Measurements from ENCODE around the gene SPTLC2.
A peak's percentile ranks its signal among the peaks of the same experiment; 100 is the strongest.

SPTLC2 gene

DNA sequence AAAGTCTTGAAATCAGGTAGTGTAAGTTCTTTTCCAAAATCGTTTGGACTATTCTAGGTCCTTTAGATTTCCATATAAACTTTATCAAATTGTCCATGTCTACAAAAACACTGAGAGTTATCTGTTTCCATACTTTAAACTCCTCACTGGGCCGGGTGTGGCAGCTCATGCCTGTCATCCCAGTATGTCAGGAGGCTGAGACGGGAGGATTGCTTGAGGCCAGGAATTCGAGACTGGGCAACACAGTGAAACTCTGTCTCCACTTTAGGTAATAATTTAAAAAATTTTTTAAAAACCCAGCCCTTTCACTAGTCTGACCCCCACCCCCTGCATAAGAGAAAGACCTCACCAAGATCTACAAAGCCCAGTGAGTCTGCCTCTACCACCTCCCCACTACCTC is 111.4 kb downstream of the SPTLC2 start:
- no peak for DNase-seq (ENCODE audit: low read depth)

GRCh38 chr14:77503138-77503537 is 113.3 kb downstream of the SPTLC2 start:
- no peak for DNase-seq (ENCODE audit: low read depth)

DNA sequence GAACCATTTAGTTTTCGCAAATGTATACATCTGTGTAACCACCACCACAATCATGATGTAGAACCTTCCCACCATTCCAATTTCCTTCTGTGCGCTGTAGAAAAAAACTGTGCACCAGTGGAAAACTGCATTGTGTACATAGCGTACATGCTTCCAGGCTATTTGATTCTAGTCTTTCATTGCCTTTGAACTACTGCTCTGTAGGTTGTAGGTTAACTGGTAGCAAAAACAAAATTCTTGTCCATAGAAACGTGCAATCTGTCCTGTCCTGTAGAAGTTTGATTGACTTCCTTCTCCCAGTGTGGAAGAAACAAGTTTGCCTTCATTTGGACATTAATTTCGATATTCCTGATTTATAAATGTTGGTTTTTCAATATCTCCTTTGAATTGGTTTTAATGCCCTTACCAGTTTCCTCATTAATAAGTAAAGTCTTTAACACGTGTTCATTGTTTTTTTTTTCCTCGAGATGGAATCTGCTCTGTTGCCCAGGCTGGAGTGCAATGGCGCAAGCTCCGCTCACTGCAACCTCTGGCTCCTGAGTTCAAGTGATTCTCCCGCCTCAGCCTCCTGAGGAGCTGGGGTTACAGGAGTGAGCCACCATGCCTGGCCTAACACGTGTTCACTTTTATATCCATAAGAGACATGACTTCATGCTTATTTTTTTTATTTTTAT is 114.2 kb downstream of the SPTLC2 start:
- no peak for DNase-seq (ENCODE audit: low read depth)

GRCh38 chr14:77498984-77499527 is 117.4 kb downstream of the SPTLC2 start:
- no peak for DNase-seq (ENCODE audit: low read depth)

- peak; percentile 32 for DNase-seq (ENCODE audit: low read depth)
These were observed 118.1 kb downstream of the SPTLC2 start, which contains the start of gene ISM2 for GRCh38 chr14:77498120-77498979. TSS of gene ISM2 (minus strand) at chr14:77498816. CDS start at chr14:77498793, 23 bp downstream.

DNA sequence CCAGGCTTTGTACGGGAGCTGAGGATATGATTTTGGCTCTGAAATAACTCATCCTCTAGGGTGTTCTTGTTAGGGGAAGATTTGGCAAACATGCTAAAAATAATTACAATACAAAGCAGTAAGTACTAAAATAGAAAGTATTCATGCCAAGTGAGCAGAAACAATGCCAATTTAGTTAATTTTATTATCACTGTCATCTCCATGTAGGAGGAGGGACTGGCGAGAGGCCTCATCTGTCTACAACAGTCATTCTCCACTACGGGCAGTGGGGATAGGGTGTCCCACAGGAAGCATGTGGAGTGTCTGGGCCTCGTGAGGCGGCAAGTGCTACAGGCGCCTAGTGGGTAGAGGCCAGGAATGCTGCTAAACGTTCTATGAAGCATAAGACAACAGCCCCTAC is 121.1 kb downstream of the SPTLC2 start:
- DNase-seq (ENCODE audit: low read depth) = no peak

DNA sequence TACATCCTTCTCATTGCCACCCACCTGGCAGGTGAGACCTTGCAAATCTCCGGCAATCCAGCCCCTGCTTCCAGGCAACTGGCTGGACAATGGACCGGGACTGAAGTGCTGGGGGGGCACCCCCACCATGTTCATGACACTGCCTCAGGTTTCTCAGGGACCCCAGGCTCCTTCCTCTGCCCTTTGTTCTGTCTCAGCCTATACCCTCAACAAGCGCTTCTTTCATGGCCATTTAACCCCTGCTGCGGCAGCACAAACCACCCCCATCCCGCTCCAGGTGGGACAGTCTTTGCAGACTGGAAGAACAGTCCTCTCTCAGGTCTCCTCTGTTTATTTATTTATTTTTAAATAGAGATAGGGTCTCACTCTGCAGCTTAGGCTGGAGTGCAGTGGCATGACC is 125.4 kb downstream of the SPTLC2 start:
- DNase-seq (ENCODE audit: low read depth) = no peak

- DNase-seq (ENCODE audit: low read depth) = no peak
These were observed 126.0 kb downstream of the SPTLC2 start for GRCh38 chr14:77490347-77490986.

DNA sequence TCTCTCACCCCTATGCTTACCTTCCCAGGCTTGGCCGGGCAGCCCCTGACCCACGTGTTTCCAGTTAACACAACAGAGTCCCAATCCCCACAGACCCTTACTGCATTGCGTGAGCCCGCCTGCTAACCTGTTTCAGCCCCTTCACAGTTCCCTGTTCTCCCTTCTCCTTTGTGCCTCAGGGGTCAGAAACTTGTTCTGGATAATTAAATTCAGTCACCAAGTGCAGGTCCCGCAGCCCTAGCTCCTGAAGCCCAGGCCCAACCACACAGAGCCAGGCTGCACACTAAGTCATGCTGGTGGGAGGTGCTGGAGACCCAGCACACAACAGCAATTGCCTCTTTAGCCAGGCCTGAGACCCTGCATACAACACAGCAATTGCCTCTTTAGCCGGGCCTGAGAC is 127.4 kb downstream of the SPTLC2 start:
- no peak for DNase-seq (ENCODE audit: low read depth)

GRCh38 chr14:77488558-77488957 is 127.9 kb downstream of the SPTLC2 start:
- no peak for DNase-seq (ENCODE audit: low read depth)

GRCh38 chr14:77485901-77486678 is 130.3 kb downstream of the SPTLC2 start:
- DNase-seq (ENCODE audit: low read depth) = peak; percentile 72

GRCh38 chr14:77485256-77485655 is 131.2 kb downstream of the SPTLC2 start:
- DNase-seq (ENCODE audit: low read depth) = no peak

DNA sequence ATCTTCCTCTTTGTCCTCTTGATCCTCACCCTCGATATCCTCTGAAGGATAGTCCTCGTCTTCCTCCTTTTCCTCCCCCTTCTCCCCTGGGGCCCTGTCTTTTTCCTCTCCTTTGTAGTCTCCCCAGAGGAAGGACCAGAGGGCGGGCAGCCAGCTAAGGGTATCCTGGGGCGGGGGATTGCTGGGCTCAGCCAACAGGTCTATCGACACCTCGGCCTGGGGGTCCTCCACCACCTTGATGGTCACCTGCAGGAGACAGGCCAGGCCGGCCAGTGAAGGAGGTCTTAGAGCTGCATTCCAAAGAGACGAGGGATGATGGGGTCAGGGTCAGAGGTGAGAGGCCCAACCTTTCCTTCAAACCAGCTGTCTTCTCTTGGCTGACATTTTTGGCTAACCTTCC is 134.0 kb downstream of the SPTLC2 start:
- no peak for DNase-seq (ENCODE audit: low read depth)

GRCh38 chr14:77478796-77479195 is 137.6 kb downstream of the SPTLC2 start:
- no peak for DNase-seq (ENCODE audit: low read depth)

GRCh38 chr14:77478029-77478428 is 138.4 kb downstream of the SPTLC2 start:
- no peak for DNase-seq (ENCODE audit: low read depth)

GRCh38 chr14:77475432-77476115 is 140.9 kb downstream of the SPTLC2 start:
- no peak for DNase-seq (ENCODE audit: low read depth)

GRCh38 chr14:77474479-77475177 is 141.8 kb downstream of the SPTLC2 start:
- no peak for DNase-seq (ENCODE audit: low read depth)

- no peak for DNase-seq (ENCODE audit: low read depth)
These were observed 142.5 kb downstream of the SPTLC2 start for GRCh38 chr14:77473921-77474320.

GRCh38 chr14:77470224-77470870 is 146.1 kb downstream of the SPTLC2 start:
- no peak for DNase-seq (ENCODE audit: low read depth)

GRCh38 chr14:77469539-77469938 is 146.9 kb downstream of the SPTLC2 start:
- no peak for DNase-seq (ENCODE audit: low read depth)
